Stimulated activated CD8-positive, alpha-beta memory T cell treated with anti-CD3 and anti-CD28 coated beads, Interleukin-4, amount 100 ng/mL, for 4 hours (primary cell): ENCODE measurements around the gene BCAS4.
A peak's percentile ranks its signal among the peaks of the same experiment; 100 is the strongest.

Experiments used
- DNase-seq, 2 donors: peaks; one replicate each; pipeline ENCODE4 v3.0.0-alpha.2; 2020; ENCODE audit warnings: low read depth in 2 of 2, low spot score in 1 of 2

Gene BCAS4

GRCh38 chr20:50821257-50821921 is 26.5 kb downstream of the BCAS4 start:
- no peak for DNase-seq

- no peak for DNase-seq
Measured at GRCh38 chr20:50821994-50822393, 27.1 kb downstream of the BCAS4 start.

DNA sequence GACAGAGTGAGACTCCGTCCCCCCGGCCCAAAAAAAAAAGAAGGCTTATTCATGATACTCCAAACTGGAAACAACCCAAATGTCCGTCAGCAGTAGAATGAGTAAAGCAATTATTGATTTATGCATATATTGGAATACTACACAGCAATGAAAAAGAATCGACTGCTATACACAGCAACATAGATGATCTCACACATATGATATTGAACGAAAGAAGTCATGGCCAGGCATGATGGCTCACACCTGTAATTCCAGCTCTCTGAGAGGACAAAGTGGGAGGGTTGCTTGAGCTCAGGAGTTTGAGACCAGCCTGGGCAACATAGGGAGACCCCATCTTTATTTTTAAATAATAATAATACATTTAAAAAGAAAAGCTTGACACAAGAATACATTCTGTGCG is 28.5 kb downstream of the BCAS4 start:
- no peak for DNase-seq

- no peak for DNase-seq
Measured at GRCh38 chr20:50824137-50824536, 29.3 kb downstream of the BCAS4 start.

- no peak for DNase-seq
Measured at GRCh38 chr20:50826121-50826520, 31.3 kb downstream of the BCAS4 start.

DNA sequence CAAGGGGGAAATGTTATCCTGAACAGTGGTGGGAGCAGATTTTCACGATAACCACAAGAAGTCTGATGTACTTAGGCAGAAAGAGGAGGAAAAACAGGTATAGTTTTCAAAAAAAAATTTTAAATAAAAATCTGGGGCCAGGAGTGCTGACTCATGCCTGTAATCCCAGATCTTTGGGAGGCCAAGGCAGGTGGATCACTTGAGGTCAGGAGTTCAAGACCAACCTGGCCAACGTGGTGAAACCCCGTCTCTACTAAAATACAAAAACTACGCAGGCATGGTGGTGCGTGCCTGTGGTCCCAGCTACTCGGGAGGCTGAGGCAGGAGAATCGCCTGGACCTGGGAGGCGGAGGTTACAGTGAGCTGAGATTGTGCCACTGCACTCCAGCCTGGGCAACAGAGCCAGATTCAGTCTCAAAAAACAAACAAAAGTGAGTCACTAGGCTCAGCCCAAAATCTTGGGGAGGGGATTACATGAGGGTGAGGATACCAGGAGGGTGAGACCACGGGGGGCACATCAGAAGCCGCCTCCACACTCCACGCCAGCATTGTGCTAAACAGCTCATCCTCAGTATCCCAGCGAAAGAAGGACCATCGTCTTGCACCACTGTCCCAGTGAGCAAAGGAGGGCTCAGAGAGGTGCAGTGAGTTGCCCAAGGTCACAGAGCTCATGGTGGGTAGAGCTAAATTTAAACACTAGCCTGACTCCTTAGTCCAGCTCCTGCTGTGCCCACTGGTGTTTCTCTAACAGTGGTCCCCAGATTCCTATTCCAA is 33.7 kb downstream of the BCAS4 start:
- no peak for DNase-seq

GRCh38 chr20:50831622-50832021 is 36.8 kb downstream of the BCAS4 start:
- no peak for DNase-seq

DNA sequence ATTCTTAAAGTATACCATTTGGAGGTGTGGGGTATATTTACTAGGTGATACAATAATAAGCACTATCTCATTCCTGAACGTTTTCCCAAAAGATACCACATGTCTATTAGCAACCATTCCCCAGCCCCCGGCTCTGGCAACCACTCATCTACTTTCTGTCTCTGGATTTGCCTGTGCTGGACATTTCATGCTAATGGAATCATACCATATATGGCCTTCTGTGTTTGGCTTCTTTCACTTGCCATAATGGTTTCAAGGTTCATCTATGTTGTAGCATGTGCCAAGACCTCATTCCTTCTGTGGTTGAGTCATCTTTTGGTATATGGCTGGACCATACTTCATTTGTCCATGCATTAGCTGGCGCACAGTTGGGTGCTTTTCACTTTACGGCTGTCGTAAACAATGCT is 39.7 kb downstream of the BCAS4 start:
- DNase-seq, result no peak

- DNase-seq, result no peak
Measured at GRCh38 chr20:50837532-50838321, 42.9 kb downstream of the BCAS4 start.

DNA sequence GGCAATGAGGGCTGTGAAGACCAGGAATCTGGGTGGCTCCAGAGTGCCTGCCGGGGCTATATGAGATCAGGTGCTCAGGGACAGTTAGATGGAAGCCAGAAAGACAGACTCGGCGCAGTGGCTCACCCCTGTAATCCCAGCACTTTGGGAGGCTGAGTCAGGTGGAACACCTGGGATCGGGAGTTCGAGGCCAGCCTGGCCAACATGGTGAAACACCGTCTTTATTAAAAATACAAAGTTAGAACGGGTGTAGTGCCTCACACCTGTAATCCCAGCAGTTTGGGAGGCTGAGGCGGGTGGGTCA is 43.4 kb downstream of the BCAS4 start:
- DNase-seq, result no peak

DNA sequence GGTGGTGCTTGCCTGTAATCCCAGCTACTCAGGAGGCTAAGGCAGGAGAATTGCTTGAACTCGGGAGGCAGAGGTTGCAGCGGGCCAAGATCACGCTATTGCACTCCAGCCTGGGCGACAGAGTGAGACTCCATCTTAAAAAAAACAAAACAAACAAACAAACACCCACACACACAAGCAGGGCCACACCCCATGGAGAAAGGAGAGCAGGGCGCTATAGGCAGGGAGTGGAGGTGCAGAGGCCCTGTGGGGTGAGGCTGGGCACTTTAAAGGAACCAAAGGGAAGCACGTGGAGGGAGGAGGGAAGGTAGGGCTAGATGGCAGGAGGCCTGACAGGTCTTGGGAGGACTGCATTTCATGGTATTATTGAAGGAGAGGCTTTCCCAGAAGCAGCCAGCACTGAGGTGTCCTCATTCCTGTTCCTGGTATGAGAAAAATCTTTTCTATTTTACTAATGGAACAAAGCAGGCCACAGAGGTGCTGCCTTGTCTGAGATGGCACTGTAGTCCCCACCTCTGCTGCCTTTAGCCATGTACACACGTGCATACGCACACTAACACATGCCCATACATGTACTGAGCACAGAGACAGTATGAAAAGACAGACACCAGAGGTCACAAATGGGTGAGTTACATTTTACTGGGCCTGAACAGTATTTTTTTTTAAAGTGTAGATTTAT is 44.0 kb downstream of the BCAS4 start:
- DNase-seq, result no peak

- no peak for DNase-seq
Measured at GRCh38 chr20:50842821-50843220, 48.0 kb downstream of the BCAS4 start.

DNA sequence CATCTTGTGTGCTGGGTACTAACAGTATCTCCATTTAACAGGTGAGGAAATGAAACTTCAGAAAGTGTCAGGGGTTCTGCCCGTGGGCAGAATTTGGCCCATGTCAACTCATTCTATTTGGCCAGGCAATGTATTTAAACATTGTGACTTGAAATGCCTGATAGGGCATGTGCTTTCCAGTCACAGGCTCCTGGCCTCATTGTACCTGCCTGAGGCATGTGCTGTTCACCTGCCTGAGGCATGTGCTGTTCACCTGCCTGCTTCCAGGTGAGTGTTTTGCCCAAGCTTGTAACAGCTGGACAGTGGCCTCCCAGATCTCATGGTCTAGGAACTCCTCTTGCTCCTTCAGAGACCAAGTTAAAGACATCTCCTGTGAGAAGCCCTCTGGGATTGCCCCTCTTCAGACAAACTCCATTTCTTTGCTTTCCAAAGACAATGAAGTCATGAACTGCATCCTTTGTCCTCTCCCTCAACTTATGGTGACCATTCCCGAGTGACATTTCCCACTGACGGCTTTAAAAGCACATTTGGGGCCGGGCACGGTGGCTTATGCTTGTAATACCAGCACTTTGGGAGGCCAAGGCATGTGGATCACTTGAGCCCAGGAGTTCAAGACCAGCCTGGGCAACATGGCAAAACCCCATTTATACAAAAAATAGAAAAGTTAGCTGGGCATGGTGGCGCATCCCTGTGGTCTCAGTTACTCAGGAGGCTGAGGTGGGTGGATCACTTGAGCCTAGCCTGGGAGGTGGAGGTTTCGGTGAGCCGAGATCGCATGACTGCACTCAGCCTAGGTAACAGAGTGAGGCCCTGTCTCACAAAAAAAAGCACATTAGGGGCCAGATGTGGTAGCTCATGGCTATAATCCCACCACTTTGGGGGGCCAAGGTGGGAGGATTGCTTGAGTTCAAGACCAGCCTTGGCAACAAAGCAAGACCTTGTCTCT is 48.7 kb downstream of the BCAS4 start:
- no peak for DNase-seq

DNA sequence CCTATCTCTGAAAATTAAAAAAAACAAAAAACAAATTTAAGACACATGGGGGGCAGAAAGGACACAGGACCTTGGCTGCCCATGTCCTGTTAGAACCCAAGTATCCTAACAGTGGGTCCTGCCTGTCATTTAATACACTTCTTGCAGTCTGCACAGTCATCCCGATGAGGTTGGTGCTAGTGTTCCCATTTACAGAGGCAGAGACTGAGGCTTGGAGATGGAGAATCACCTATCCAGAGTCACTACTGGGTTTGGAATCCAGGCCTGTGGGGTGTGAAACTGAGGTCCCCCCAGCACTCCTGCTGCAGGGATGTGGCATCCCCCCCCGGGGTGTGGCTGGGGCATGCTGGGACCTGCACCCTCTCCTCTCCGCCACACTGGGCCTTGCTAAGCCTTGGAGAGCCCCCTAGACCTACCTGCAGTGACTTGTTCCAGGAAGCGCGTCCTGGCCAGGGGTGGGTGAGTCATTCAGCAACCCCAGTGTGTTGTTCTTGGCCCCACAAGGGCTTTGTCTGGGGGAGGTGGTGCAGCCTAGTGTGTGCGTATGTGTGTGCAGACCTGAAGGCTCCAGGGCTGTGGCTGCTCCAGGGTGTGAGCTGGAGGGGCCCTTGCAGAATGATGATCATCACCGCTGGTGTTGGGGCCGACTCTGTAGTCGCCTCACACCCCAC is 49.7 kb downstream of the BCAS4 start:
- peak; percentile 6 to 35 for DNase-seq

DNA sequence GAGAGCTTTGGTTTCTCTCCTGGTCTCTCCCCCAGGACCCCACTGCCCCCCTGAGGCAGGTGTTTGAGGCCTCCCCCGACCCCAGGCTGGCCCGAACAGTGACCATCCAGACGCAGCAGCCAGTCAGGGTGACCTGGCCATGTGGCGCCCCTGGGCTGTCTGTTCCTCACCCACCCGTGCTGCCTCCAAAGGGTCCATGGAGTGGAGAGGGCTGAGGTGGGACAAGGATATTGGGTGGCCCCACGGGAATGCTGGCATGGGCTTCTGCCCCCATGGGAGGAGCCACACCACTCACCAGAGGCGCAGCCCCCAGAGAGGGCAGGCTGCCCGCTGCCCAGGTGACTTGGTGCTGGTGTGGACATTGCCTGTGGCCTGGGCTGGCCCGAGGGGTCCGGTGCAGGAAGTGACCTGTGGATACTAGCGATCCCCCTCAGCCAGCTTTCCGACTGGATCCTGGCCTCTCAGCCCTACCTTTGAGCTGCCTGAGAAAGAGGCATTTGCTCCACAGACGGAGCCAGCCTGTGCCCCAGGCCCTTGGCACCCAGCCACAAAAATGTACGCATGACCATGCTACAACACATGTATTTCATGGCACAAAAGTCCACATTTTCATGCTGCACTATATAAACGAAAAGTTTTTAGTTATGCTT is 50.8 kb downstream of the BCAS4 start:
- DNase-seq, result no peak

DNA sequence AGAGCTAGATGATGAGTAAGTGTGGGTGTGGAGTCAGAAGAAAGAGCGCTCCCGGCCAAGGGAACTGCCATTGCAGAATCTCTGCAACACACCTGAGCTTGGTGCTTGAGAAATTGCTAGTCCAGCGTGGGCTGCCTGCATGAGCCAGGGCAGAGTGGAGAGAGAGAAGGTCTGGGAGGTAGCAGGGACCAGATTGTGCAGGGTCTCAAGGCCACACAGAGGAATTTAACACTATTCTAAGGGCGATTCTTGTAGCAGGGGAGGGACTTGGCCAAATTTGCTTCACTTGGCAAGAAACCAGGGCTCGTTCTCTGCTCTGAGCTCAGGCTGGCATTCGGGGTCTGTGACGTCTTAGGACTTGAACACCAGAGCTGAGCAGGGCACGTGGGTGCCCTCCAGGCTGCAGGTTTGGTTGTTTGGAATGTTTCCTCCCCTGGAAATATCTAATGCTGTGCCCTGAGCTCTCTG is 53.5 kb downstream of the BCAS4 start:
- DNase-seq, result no peak

GRCh38 chr20:50848846-50849673 is 54.2 kb downstream of the BCAS4 start:
- DNase-seq, result no peak

DNA sequence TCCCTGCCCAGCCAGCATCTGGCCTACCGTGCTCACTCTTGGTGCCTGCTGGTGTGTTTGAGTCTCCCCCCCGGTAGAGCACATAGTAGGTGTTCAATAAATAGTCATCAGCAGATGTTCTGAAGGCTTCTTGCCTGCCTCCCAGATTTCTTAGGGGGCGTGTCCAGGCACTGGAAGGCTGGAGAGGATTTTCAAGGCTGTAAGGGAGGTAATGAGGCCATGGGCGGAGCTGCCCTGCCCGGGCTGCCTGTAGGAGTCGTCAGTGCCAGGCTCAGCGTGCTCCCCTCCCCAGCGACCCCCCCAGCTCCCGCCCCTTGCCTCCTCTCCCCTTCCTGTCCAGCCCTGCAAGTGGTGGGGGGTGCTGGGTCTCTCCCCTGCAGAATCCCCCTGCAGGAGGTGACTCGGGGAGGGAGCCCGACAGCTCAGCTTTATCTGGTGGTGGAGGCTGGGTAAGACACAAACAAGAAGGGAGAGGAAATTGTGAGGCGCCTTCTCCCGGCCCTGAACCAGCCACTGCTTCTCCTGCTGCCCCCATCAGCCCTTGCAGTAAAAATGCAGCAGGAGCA is 55.9 kb downstream of the BCAS4 start:
- no peak for DNase-seq
